ENCODE results near the gene ITGAX.

DNA sequence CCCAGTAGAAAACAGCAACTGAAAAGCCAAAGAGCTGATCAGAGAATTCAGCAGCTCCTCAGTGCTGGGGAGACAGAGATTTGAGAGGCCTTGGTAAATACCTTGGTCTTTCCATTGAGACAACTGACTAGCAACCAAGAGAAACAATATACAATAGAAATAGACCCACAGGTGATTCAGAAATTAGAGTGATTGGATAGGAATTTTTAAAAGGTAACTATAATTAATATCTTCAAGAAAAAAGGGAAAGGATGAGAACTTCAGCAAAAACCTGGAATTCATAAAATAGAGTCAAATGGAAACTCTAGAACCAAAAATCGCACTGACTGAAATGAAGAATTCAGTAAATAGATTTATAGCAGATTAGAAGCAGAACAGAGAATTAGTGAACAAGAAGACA lies 32.5 kb upstream of the ITGAX start:
- TF ChIP-seq, protein P1, sequence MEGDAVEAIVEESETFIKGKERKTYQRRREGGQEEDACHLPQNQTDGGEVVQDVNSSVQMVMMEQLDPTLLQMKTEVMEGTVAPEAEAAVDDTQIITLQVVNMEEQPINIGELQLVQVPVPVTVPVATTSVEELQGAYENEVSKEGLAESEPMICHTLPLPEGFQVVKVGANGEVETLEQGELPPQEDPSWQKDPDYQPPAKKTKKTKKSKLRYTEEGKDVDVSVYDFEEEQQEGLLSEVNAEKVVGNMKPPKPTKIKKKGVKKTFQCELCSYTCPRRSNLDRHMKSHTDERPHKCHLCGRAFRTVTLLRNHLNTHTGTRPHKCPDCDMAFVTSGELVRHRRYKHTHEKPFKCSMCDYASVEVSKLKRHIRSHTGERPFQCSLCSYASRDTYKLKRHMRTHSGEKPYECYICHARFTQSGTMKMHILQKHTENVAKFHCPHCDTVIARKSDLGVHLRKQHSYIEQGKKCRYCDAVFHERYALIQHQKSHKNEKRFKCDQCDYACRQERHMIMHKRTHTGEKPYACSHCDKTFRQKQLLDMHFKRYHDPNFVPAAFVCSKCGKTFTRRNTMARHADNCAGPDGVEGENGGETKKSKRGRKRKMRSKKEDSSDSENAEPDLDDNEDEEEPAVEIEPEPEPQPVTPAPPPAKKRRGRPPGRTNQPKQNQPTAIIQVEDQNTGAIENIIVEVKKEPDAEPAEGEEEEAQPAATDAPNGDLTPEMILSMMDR (conservative IDR thresholded peaks at IDR 0.05; ENCODE audit: low read depth in 2 of 2): no peak
- TF ChIP-seq CREB1 (CRISPR knock-in tag; IDR thresholded peaks at IDR 0.05; ENCODE audit: low read depth) (no peak), JUNB (IDR thresholded peaks at IDR 0.05; ENCODE audit: unreplicated experiment) (no peak), NANOG (IDR thresholded peaks at IDR 0.05; ENCODE audit: borderline replicate concordance) (no peak), EZH2 (IDR thresholded peaks at IDR 0.05; ENCODE audit: low read depth, unreplicated experiment) (no peak), POLR2AphosphoS5 (IDR thresholded peaks at IDR 0.05; ENCODE audit: low read depth) (no peak), ZNF114 (CRISPR knock-in tag; IDR thresholded peaks at IDR 0.05) (no peak), EZH2phosphoT487 (IDR thresholded peaks at IDR 0.05; ENCODE audit: unreplicated experiment) (no peak), ZNF331 (CRISPR knock-in tag; IDR thresholded peaks at IDR 0.05; ENCODE audit: low read depth) (no peak)
- TF ChIP-seq, protein P2, sequence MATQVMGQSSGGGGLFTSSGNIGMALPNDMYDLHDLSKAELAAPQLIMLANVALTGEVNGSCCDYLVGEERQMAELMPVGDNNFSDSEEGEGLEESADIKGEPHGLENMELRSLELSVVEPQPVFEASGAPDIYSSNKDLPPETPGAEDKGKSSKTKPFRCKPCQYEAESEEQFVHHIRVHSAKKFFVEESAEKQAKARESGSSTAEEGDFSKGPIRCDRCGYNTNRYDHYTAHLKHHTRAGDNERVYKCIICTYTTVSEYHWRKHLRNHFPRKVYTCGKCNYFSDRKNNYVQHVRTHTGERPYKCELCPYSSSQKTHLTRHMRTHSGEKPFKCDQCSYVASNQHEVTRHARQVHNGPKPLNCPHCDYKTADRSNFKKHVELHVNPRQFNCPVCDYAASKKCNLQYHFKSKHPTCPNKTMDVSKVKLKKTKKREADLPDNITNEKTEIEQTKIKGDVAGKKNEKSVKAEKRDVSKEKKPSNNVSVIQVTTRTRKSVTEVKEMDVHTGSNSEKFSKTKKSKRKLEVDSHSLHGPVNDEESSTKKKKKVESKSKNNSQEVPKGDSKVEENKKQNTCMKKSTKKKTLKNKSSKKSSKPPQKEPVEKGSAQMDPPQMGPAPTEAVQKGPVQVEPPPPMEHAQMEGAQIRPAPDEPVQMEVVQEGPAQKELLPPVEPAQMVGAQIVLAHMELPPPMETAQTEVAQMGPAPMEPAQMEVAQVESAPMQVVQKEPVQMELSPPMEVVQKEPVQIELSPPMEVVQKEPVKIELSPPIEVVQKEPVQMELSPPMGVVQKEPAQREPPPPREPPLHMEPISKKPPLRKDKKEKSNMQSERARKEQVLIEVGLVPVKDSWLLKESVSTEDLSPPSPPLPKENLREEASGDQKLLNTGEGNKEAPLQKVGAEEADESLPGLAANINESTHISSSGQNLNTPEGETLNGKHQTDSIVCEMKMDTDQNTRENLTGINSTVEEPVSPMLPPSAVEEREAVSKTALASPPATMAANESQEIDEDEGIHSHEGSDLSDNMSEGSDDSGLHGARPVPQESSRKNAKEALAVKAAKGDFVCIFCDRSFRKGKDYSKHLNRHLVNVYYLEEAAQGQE (IDR thresholded peaks at IDR 0.05; ENCODE audit: unreplicated experiment): no peak
- TF ChIP-seq, protein P3, sequence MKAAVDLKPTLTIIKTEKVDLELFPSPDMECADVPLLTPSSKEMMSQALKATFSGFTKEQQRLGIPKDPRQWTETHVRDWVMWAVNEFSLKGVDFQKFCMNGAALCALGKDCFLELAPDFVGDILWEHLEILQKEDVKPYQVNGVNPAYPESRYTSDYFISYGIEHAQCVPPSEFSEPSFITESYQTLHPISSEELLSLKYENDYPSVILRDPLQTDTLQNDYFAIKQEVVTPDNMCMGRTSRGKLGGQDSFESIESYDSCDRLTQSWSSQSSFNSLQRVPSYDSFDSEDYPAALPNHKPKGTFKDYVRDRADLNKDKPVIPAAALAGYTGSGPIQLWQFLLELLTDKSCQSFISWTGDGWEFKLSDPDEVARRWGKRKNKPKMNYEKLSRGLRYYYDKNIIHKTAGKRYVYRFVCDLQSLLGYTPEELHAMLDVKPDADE (IDR thresholded peaks at IDR 0.05): no peak

Measured in GM23338 (cell line).